ENCODE results near the gene FMN1. TPM values are rescaled to one million over a fixed set of nuclear protein-coding genes. Genes with fewer than 3 reads are reported as not detected.

The FMN1 gene
- total RNA-seq, 1 experiment from 2014 or later: 4.5 TPM

GRCh38 chr15:32879980-32880379 lies 314.5 kb downstream of the FMN1 start (continued):
- TF ChIP-seq ZNF281 (CRISPR knock-in tag; IDR thresholded peaks at IDR 0.05): no peak
- no peak for TF ChIP-seq PRDM15 (CRISPR knock-in tag; IDR thresholded peaks at IDR 0.05)
- TF ChIP-seq KAT7 (CRISPR knock-in tag; IDR thresholded peaks at IDR 0.05; ENCODE audit: borderline replicate concordance): no peak
- no peak for TF ChIP-seq NR2C2 (CRISPR knock-in tag; IDR thresholded peaks at IDR 0.05)
- TF ChIP-seq CREM (CRISPR knock-in tag; IDR thresholded peaks at IDR 0.05): no peak
- no peak for TF ChIP-seq OVOL2 (CRISPR knock-in tag; IDR thresholded peaks at IDR 0.05; ENCODE audit: borderline replicate concordance)
- TF ChIP-seq ZNF671 (CRISPR knock-in tag; IDR thresholded peaks at IDR 0.05): no peak
- TF ChIP-seq NFATC4 (CRISPR knock-in tag; IDR thresholded peaks at IDR 0.05): no peak
- no peak for TF ChIP-seq ZNF263 (CRISPR knock-in tag; IDR thresholded peaks at IDR 0.05; ENCODE audit: low read depth)
- TF ChIP-seq MLX (CRISPR knock-in tag; IDR thresholded peaks at IDR 0.05): no peak

- Mint-ChIP-seq H3K36me3 (no peaks in the 10 kb centered on the region), H3K9me3 (no peaks in the 10 kb centered on the region), H3K4me3 (no peak overlapping the region), H3K27me3 (ENCODE audit: low read depth) (no peaks in the 10 kb centered on the region), H3K27ac (no peak overlapping the region), H3K4me1 (peaks cover 7% of the 10 kb centered on the region)
- CTCF ChIA-PET: interaction anchor here (1.0 kb wide), 1 partner anchor 36 kb away, joined by 4 read pairs; no protein-coding TSS in a partner anchor
- TF ChIP-seq ZNF263 (CRISPR knock-in tag; IDR thresholded peaks at IDR 0.05; ENCODE audit: low read depth): no peak
- TF ChIP-seq ZNF532 (CRISPR knock-in tag; IDR thresholded peaks at IDR 0.05; ENCODE audit: borderline replicate concordance): no peak
- TF ChIP-seq NR2C2 (CRISPR knock-in tag; IDR thresholded peaks at IDR 0.05): no peak
- no peak for DNase-seq (ENCODE audit: low spot score)
- ATAC-seq: no peak
- POLR2A ChIA-PET: no interaction called here
These were observed 315.4 kb downstream of the FMN1 start for GRCh38 chr15:32878869-32879805.
